ENCODE data around the gene SPECC1.

DNA sequence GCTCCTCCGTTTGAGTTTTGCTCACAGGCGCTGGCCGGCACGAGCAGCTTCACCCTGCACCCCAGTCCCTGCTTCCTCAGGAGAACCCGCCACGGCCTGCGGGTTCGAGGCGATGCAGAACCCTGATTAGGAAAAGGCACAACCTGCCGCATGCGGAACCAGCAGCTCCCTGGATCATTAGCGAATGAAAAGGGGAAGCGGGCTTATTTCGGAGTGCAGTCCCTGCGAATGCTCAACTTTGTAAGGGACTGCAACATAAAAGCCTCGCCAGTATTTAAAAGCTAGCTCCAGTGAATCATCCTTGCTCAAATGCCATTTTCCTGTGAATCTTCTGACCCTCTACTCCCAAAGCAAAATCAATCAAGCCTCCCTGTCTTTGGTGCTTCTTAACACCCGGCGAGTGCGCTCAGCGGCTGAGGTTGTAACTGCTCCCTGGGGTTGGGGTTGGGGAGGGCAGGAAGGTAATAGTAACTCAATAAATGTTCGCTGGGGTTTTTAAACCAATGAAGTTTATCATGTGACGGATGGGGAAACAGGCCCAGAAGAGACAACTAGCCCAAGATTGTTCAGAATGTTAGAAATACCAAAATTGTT is 30.9 kb upstream of the SPECC1 start:
- TF ChIP-seq, protein P1, sequence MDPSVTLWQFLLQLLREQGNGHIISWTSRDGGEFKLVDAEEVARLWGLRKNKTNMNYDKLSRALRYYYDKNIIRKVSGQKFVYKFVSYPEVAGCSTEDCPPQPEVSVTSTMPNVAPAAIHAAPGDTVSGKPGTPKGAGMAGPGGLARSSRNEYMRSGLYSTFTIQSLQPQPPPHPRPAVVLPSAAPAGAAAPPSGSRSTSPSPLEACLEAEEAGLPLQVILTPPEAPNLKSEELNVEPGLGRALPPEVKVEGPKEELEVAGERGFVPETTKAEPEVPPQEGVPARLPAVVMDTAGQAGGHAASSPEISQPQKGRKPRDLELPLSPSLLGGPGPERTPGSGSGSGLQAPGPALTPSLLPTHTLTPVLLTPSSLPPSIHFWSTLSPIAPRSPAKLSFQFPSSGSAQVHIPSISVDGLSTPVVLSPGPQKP (CRISPR knock-in tag; IDR thresholded peaks at IDR 0.05), result no peak
- TF ChIP-seq EP300 (IDR thresholded peaks at IDR 0.05; ENCODE audit: low read length) (no peak), KLF13 (tag; IDR thresholded peaks at IDR 0.05; ENCODE audit: borderline replicate concordance, low read depth) (no peak), ZNF717 (CRISPR knock-in tag; IDR thresholded peaks at IDR 0.05) (no peak)
- TF ChIP-seq, protein P2, sequence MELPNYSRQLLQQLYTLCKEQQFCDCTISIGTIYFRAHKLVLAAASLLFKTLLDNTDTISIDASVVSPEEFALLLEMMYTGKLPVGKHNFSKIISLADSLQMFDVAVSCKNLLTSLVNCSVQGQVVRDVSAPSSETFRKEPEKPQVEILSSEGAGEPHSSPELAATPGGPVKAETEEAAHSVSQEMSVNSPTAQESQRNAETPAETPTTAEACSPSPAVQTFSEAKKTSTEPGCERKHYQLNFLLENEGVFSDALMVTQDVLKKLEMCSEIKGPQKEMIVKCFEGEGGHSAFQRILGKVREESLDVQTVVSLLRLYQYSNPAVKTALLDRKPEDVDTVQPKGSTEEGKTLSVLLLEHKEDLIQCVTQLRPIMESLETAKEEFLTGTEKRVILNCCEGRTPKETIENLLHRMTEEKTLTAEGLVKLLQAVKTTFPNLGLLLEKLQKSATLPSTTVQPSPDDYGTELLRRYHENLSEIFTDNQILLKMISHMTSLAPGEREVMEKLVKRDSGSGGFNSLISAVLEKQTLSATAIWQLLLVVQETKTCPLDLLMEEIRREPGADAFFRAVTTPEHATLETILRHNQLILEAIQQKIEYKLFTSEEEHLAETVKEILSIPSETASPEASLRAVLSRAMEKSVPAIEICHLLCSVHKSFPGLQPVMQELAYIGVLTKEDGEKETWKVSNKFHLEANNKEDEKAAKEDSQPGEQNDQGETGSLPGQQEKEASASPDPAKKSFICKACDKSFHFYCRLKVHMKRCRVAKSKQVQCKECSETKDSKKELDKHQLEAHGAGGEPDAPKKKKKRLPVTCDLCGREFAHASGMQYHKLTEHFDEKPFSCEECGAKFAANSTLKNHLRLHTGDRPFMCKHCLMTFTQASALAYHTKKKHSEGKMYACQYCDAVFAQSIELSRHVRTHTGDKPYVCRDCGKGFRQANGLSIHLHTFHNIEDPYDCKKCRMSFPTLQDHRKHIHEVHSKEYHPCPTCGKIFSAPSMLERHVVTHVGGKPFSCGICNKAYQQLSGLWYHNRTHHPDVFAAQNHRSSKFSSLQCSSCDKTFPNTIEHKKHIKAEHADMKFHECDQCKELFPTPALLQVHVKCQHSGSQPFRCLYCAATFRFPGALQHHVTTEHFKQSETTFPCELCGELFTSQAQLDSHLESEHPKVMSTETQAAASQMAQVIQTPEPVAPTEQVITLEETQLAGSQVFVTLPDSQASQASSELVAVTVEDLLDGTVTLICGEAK (IDR thresholded peaks at IDR 0.05), result no peak
- TF ChIP-seq, protein P2 (CRISPR knock-in tag; IDR thresholded peaks at IDR 0.05), result no peak
